C4-2B (cell line): ENCODE results near the gene TBC1D2.

ENCODE experiments used
- H3K27ac ChIP-seq: fragments of 450-650 bp; 2 replicates; pipeline ENCODE4 v1.5.1; 2017
- CTCF ChIP-seq: fragments of 450-650 bp; conservative IDR thresholded peaks from 2 replicates; pipeline ENCODE4 v1.5.1; 2017; ENCODE audit warnings: mild to moderate bottlenecking
- ZFX ChIP-seq: fragments of 450-650 bp; IDR thresholded peaks from 2 replicates; pipeline ENCODE4 v1.6.1; 2017

Gene TBC1D2

GRCh38 chr9:98255578-98256296, at the start of gene TBC1D2:
TBC1D2 (minus strand) TSS chr9:98255649; CDS start chr9:98255541, 108 bp downstream.
- H3K27ac ChIP-seq: peak within 1 kb of the TSS; percentile 76
- peak; percentile 82; the same call in 1 of the 2 replicates for TF ChIP-seq ZFX
- TF ChIP-seq CTCF: no peak; the same call in 1 of the 2 replicates

GRCh38 chr9:98304381-98304780, 48.9 kb upstream of the TBC1D2 start:
- TF ChIP-seq ZFX: no peak
- no peak for TF ChIP-seq CTCF

GRCh38 chr9:98303633-98304125, 48.2 kb upstream of the TBC1D2 start:
- TF ChIP-seq ZFX: no peak
- TF ChIP-seq CTCF: no peak
- H3K27ac ChIP-seq: no peak overlapping the region

More at GRCh38 chr9:98304381-98304780, 48.9 kb upstream of the TBC1D2 start:
- no peak overlapping the region for H3K27ac ChIP-seq

- TF ChIP-seq CTCF (no peak), ZFX (no peak)
- H3K27ac ChIP-seq: no peak overlapping the region
Observed at GRCh38 chr9:98302938-98303632, 47.6 kb upstream of the TBC1D2 start.

- TF ChIP-seq ZFX: no peak
- TF ChIP-seq CTCF: no peak
- no peak overlapping the region for H3K27ac ChIP-seq
Observed at GRCh38 chr9:98302150-98302549, 46.7 kb upstream of the TBC1D2 start.

- TF ChIP-seq CTCF (no peak), ZFX (no peak)
- no peak overlapping the region for H3K27ac ChIP-seq
Observed at GRCh38 chr9:98300611-98301010, 45.2 kb upstream of the TBC1D2 start.

- H3K27ac ChIP-seq: no peak overlapping the region
- TF ChIP-seq CTCF (no peak), ZFX (no peak)
Observed at GRCh38 chr9:98298476-98298875, 43.0 kb upstream of the TBC1D2 start.
